ENCODE results near the gene PSEN2.

PSEN2 gene

GRCh38 chr1:226886122-226886901, 15.9 kb downstream of the PSEN2 start:
- no peak for DNase-seq (ENCODE audit: low read depth)

- DNase-seq (ENCODE audit: low read depth), result no peak
These were observed 16.6 kb downstream of the PSEN2 start for GRCh38 chr1:226887006-226887405.

GRCh38 chr1:226888021-226888420, 17.6 kb downstream of the PSEN2 start:
- no peak for DNase-seq (ENCODE audit: low read depth)

- no peak for DNase-seq (ENCODE audit: low read depth)
These were observed 18.4 kb downstream of the PSEN2 start for GRCh38 chr1:226888816-226889215.

GRCh38 chr1:226889616-226890330, 19.4 kb downstream of the PSEN2 start:
- DNase-seq (ENCODE audit: low read depth), result no peak

- no peak for DNase-seq (ENCODE audit: low read depth)
These were observed 20.1 kb downstream of the PSEN2 start for GRCh38 chr1:226890331-226891108.

GRCh38 chr1:226891346-226891745, 20.9 kb downstream of the PSEN2 start:
- DNase-seq (ENCODE audit: low read depth), result no peak

GRCh38 chr1:226891846-226892523, 21.6 kb downstream of the PSEN2 start:
- DNase-seq (ENCODE audit: low read depth), result no peak

- no peak for DNase-seq (ENCODE audit: low read depth)
These were observed 22.1 kb downstream of the PSEN2 start for GRCh38 chr1:226892524-226892875.

GRCh38 chr1:226893936-226894335, 23.5 kb downstream of the PSEN2 start:
- DNase-seq (ENCODE audit: low read depth), result no peak

GRCh38 chr1:226894826-226895225, 24.4 kb downstream of the PSEN2 start:
- DNase-seq (ENCODE audit: low read depth), result no peak

- DNase-seq (ENCODE audit: low read depth), result no peak
These were observed 25.2 kb downstream of the PSEN2 start for GRCh38 chr1:226895644-226896043.

- DNase-seq (ENCODE audit: low read depth), result no peak
These were observed 27.8 kb downstream of the PSEN2 start for GRCh38 chr1:226898246-226898645.

- no peak for DNase-seq (ENCODE audit: low read depth)
These were observed 31.0 kb downstream of the PSEN2 start for GRCh38 chr1:226901421-226901820.

GRCh38 chr1:226902601-226903000, 32.2 kb downstream of the PSEN2 start:
- no peak for DNase-seq (ENCODE audit: low read depth)

GRCh38 chr1:226903819-226904716, 33.7 kb downstream of the PSEN2 start:
- no peak for DNase-seq (ENCODE audit: low read depth)

- DNase-seq (ENCODE audit: low read depth), result no peak
These were observed 34.4 kb downstream of the PSEN2 start for GRCh38 chr1:226904772-226905171.

GRCh38 chr1:226908419-226908818, 38.0 kb downstream of the PSEN2 start:
- no peak for DNase-seq (ENCODE audit: low read depth)

GRCh38 chr1:226908913-226909312, 38.5 kb downstream of the PSEN2 start:
- no peak for DNase-seq (ENCODE audit: low read depth)

GRCh38 chr1:226912587-226913176, 42.3 kb downstream of the PSEN2 start:
- DNase-seq (ENCODE audit: low read depth), result no peak

- DNase-seq (ENCODE audit: low read depth), result no peak
These were observed 45.2 kb downstream of the PSEN2 start for GRCh38 chr1:226915672-226915995.

All from T follicular helper cell (primary cell).